Prostate gland (tissue), 2 donors: ENCODE results near the gene GGACT.

Experiments used
- CTCF ChIP-seq, 4 experiments: fragments of 200-600 bp in 2 of 4; fragments of 450-650 bp in 2 of 4; sonication (generic) in 2 of 4; IDR thresholded peaks; 1 replicate in 3 of 4; 2 replicates in 1 of 4; pipeline ENCODE4 v1.5.1; 2016 to 2019; ENCODE audit warnings: antibody characterized with exemption in 4 of 4, mild to moderate bottlenecking in 2 of 4, moderate library complexity in 2 of 4
- POLR2A ChIP-seq: fragments of 450-650 bp; IDR thresholded peaks from one replicate; pipeline ENCODE4 v1.6.1; 2016; ENCODE audit warnings: antibody characterized with exemption, mild to moderate bottlenecking
- POLR2AphosphoS5 ChIP-seq: sonication (generic); formaldehyde crosslinking; IDR thresholded peaks from one replicate; pipeline ENCODE4 v1.6.1; 2017; ENCODE audit warnings: antibody characterized with exemption

- TF ChIP-seq POLR2A = no peak
- TF ChIP-seq CTCF (IDR thresholded peaks at IDR 0.05) = no peak
- no peak for TF ChIP-seq POLR2AphosphoS5
Observed at GRCh38 chr13:100484702-100485101, 103.9 kb downstream of the GGACT start.
